Activated T-cell treated with anti-CD3 and anti-CD28 coated beads for 4 hours (primary cell): ENCODE results near the gene OLIG2.

ENCODE experiments used
- DNase-seq: peaks from one replicate; pipeline ENCODE4 v3.0.0-alpha.2; 2020

OLIG2 gene

DNA sequence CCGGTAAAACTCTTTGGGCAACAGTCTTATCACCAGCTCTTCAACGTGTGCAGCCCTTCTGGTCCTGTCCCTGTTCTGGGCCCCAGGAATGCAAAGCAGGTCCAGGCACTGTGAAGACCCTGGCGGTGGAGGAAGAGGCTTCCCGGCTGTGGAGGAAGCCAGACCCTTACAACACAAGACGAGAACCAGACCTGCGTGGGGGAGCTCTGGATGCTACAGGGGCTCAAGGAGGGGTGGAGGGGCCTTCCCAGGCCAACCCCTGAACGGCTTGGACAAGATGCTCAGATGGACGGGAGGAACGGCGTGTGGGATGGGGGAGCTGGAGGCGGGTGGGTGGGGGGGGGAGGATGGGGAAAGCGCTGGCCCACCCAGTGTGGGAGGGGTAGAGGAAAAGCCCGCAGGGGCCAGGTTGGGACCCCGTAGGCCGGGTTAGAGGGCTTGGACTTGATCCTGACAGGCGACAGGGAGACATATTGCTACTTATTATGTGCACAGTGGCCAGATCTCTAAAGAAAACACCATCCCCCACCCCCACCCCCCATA, 5.1 kb upstream of the OLIG2 start:
- DNase-seq = no peak

DNA sequence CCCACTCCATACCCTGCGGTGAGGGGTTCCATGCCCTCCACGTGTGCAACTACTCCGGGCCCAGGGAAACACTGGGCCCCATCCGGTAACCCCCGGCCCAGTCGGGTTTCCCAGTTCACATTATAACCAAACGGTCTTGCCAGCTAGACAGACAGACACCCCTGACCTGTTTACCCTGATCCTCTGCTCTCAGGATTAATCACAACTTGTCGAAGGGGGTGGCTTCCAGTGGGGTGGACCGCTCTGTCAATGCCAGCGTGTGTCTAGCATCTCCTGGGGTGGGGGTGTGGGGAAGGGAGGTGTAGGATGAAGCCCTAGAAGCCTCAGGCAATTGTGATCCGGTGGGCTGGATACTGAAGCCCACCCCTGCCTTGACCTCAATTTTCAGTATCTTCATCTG, 4.6 kb upstream of the OLIG2 start:
- DNase-seq = no peak

DNA sequence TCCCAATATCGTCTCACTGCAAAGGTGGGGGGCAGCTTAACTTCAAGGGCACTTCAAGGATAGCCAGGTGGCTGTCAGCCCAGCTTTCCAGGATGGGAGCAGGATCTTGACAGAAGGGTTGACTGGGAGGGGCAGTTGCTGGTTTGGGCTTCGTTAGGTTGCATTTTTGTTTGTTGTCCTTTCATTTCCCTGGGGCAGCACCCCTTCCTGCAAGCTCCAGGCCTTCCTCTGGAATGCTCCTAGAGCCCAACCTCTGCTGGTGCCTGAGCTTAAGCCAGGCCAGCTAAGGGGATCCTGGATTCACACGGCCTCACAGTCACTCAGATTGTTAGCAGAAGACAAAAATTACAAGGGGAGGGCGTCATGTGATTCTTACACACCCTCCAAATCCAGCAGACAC, 4.1 kb upstream of the OLIG2 start:
- DNase-seq = no peak

DNA sequence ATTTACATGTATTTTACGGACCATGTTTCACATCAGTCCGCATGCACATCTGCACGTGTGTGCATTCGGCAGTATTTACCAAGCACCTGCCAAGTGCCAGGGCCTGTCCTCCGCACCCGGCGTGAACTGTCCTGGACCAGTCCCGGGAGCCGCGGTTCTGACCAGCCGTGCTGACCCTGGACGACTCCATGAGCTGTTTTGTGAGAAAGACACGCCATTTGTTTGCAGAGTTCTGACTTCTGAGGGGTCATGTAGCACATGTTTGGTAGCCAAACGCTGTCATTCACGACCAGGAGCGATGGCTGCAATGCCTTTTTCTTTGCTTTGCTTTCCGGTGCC, 3.3 kb upstream of the OLIG2 start:
- DNase-seq = no peak

DNA sequence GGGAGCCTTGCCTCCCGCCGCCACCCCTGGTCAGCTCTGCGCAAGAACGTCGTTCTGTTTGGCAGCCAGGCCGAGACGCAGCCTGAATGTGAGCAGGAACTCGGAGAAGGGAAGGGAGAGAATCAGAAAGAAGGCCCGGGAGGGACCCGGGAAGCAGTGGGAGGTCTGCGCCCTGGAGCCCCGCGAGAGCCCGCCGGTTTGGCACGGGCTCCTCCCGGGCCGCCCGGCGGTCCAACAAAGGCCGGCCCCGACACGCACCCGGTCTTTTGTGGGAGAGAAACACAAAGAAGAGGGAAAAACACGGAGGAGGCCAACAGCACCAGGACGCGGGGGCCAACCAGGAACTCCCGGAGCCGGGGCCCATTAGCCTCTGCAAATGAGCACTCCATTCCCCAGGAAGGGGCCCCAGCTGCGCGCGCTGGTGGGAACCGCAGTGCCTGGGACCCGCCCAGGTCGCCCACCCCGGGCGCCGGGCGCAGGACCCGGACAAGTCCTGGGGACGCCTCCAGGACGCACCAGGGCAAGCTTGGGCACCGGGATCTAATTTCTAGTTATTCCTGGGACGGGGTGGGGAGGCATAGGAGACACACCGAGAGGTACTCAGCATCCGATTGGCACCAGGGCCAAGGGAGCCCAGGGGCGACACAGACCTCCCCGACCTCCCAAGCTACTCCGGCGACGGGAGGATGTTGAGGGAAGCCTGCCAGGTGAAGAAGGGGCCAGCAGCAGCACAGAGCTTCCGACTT, 2.7 kb upstream of the OLIG2 start:
- no peak for DNase-seq

DNA sequence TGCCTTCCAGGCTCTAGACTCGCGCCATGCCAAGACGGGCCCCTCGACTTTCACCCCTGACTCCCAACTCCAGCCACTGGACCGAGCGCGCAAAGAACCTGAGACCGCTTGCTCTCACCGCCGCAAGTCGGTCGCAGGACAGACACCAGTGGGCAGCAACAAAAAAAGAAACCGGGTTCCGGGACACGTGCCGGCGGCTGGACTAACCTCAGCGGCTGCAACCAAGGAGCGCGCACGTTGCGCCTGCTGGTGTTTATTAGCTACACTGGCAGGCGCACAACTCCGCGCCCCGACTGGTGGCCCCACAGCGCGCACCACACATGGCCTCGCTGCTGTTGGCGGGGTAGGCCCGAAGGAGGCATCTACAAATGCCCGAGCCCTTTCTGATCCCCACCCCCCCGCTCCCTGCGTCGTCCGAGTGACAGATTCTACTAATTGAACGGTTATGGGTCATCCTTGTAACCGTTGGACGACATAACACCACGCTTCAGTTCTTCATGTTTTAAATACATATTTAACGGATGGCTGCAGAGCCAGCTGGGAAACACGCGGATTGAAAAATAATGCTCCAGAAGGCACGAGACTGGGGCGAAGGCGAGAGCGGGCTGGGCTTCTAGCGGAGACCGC, 2.0 kb upstream of the OLIG2 start:
- DNase-seq = no peak

DNA sequence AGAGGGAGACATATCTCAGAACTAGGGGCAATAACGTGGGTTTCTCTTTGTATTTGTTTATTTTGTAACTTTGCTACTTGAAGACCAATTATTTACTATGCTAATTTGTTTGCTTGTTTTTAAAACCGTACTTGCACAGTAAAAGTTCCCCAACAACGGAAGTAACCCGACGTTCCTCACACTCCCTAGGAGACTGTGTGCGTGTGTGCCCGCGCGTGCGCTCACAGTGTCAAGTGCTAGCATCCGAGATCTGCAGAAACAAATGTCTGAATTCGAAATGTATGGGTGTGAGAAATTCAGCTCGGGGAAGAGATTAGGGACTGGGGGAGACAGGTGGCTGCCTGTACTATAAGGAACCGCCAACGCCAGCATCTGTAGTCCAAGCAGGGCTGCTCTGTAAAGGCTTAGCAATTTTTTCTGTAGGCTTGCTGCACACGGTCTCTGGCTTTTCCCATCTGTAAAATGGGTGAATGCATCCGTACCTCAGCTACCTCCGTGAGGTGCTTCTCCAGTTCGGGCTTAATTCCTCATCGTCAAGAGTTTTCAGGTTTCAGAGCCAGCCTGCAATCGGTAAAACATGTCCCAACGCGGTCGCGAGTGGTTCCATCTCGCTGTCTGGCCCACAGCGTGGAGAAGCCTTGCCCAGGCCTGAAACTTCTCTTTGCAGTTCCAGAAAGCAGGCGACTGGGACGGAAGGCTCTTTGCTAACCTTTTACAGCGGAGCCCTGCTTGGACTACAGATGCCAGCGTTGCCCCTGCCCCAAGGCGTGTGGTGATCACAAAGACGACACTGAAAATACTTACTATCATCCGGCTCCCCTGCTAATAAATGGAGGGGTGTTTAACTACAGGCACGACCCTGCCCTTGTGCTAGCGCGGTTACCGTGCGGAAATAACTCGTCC, 1.3 kb upstream of the OLIG2 start:
- DNase-seq = no peak

DNA sequence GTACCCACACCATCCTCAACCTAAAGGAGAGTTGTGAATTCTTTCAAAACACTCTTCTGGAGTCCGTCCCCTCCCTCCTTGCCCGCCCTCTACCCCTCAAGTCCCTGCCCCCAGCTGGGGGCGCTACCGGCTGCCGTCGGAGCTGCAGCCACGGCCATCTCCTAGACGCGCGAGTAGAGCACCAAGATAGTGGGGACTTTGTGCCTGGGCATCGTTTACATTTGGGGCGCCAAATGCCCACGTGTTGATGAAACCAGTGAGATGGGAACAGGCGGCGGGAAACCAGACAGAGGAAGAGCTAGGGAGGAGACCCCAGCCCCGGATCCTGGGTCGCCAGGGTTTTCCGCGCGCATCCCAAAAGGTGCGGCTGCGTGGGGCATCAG, 638 bp upstream of the OLIG2 start:
- no peak for DNase-seq

DNA sequence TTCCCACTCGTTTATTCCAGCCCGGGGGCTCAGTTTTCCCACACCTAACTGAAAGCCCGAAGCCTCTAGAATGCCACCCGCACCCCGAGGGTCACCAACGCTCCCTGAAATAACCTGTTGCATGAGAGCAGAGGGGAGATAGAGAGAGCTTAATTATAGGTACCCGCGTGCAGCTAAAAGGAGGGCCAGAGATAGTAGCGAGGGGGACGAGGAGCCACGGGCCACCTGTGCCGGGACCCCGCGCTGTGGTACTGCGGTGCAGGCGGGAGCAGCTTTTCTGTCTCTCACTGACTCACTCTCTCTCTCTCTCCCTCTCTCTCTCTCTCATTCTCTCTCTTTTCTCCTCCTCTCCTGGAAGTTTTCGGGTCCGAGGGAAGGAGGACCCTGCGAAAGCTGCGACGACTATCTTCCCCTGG, 716 bp downstream of the OLIG2 start:
- no peak for DNase-seq

DNA sequence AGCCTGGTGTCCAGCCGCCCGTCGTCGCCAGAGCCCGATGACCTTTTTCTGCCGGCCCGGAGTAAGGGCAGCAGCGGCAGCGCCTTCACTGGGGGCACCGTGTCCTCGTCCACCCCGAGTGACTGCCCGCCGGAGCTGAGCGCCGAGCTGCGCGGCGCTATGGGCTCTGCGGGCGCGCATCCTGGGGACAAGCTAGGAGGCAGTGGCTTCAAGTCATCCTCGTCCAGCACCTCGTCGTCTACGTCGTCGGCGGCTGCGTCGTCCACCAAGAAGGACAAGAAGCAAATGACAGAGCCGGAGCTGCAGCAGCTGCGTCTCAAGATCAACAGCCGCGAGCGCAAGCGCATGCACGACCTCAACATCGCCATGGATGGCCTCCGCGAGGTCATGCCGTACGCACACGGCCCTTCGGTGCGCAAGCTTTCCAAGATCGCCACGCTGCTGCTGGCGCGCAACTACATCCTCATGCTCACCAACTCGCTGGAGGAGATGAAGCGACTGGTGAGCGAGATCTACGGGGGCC, 1.2 kb downstream of the OLIG2 start:
- DNase-seq = no peak

DNA sequence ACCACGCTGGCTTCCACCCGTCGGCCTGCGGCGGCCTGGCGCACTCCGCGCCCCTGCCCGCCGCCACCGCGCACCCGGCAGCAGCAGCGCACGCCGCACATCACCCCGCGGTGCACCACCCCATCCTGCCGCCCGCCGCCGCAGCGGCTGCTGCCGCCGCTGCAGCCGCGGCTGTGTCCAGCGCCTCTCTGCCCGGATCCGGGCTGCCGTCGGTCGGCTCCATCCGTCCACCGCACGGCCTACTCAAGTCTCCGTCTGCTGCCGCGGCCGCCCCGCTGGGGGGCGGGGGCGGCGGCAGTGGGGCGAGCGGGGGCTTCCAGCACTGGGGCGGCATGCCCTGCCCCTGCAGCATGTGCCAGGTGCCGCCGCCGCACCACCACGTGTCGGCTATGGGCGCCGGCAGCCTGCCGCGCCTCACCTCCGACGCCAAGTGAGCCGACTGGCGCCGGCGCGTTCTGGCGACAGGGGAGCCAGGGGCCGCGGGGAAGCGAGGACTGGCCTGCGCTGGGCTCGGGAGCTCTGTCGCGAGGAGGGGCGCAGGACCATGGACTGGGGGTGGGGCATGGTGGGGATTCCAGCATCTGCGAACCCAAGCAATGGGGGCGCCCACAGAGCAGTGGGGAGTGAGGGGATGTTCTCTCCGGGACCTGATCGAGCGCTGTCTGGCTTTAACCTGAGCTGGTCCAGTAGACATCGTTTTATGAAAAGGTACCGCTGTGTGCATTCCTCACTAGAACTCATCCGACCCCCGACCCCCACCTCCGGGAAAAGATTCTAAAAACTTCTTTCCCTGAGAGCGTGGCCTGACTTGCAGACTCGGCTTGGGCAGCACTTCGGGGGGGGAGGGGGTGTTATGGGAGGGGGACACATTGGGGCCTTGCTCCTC, 1.9 kb downstream of the OLIG2 start:
- DNase-seq = no peak

DNA sequence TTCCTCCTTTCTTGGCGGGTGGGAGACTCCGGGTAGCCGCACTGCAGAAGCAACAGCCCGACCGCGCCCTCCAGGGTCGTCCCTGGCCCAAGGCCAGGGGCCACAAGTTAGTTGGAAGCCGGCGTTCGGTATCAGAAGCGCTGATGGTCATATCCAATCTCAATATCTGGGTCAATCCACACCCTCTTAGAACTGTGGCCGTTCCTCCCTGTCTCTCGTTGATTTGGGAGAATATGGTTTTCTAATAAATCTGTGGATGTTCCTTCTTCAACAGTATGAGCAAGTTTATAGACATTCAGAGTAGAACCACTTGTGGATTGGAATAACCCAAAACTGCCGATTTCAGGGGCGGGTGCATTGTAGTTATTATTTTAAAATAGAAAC, 2.5 kb downstream of the OLIG2 start:
- no peak for DNase-seq

DNA sequence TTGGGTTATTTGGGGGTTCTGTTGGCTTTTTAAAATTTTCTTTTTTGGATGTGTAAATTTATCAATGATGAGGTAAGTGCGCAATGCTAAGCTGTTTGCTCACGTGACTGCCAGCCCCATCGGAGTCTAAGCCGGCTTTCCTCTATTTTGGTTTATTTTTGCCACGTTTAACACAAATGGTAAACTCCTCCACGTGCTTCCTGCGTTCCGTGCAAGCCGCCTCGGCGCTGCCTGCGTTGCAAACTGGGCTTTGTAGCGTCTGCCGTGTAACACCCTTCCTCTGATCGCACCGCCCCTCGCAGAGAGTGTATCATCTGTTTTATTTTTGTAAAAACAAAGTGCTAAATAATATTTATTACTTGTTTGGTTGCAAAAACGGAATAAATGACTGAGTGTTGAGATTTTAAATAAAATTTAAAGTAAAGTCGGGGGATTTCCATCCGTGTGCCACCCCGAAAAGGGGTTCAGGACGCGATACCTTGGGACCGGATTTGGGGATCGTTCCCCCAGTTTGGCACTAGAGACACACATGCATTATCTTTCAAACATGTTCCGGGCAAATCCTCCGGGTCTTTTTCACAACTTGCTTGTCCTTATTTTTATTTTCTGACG, 3.1 kb downstream of the OLIG2 start:
- DNase-seq = peak; percentile 18

DNA sequence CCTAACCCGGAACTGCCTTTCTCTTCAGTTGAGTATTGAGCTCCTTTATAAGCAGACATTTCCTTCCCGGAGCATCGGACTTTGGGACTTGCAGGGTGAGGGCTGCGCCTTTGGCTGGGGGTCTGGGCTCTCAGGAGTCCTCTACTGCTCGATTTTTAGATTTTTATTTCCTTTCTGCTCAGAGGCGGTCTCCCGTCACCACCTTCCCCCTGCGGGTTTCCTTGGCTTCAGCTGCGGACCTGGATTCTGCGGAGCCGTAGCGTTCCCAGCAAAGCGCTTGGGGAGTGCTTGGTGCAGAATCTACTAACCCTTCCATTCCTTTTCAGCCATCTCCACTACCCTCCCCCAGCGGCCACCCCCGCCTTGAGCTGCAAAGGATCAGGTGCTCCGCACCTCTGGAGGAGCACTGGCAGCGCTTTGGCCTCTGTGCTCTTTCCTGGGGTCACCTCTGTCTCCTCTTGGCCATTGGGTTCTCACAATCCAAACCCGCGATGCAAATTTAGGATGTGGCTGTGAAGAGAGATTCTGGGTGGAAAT, 3.7 kb downstream of the OLIG2 start:
- DNase-seq = no peak

DNA sequence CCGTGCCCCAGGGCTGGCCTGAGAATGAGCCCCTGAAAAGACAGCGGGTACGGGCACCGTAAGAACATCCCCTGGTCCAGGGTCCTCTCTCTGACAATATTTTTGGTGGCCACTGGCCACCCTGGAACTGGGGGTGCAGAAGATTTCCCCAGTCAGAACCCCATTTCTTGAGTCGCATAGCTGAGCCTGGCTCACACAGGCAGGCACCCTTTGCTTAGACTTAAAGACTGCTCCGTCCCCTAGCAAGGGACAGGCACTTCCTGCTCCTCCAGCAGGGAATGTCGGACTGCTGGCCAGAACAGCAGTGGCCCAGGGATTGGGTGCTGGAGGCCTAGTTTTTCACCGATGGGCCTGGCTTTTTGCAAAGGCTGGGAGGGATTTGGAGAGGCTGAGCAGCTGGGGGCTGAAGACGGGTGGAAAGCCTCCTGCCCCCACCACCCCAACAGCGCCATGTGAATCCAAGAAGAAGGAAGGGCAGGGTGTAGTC, 4.3 kb downstream of the OLIG2 start:
- no peak for DNase-seq

DNA sequence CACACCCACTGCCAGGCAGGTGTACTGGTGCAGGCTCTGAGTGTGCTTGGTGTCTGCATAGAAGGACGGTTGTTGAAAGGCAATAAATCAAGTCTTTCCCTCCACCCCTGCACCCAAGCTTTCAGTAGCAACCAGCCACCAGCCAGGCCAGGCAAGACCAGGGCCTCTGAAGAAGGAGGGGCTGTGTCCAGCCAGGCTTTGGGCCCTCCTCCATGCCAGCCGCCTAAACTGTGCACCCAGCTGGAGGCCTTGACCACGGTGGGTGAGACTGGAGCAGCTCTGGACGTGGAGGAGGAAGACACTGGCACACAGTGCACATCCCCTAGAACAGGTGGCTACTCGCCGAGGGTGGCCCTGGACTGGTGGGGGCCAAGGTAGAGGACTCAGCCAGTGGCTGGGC, 4.9 kb downstream of the OLIG2 start:
- no peak for DNase-seq

DNA sequence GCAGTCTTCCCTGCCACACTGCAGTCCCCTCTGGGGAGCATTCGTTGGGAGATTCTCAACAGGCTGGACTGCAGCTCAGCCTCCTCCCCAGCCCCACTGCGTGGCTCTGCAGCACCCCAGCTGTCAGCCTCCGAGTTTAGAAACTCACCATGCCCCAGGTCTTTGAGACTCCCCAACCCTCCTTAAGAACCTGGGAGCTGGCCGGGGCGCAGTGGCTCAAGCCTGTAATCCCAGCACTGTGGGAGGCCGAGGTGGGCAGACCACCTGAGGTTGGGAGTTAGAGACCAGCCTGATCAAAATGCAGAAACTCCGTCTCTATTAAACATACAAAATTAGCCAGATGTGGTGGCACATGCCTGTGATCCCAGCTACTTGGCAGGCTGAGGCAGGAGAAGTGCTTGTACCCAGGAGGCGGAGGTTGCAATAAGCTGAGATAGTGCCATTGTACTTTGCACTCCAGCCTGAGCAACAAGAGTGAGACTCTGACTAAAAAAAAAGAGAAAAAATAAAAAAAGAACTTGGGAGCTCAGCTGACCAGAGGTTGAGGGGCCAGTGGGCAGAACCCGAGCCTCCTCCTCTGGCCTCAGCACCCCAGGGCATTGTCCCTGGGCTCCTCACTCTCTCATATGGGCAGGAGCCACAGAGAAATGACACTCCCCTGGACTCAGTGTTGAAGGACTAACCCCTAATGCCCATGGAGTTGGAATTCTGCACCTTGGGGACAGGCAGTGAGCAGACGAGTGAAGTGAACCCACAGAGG, 5.6 kb downstream of the OLIG2 start:
- no peak for DNase-seq

DNA sequence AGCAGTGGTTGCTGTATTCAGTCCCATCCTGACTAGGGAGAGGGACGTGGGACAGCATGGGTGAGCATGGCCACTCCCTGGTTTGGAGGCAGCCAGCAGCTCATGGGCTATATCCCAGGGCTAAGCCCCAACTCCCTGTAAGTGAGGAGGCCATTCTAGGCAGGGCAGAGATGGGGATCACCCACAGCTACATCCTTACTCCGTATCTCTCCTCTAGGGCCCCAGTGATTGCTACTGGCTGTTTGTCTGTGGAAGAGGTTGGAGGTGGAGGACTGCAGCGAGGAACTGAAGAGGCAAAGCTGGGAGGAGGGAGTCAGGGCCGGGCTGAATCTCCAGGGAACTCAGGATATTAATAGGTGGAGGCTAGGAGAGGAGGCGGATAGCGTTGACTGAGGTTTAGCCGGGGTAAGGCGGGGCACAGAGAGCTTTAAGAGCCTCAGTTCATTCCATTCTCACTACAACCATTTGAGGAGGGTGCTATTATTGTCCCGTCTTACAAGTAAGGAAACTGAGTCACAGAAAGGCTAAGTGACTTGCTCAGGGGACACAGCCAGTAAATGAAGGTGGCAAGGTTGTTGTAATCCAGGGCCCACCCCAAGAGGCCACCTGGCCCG, 6.8 kb downstream of the OLIG2 start:
- no peak for DNase-seq

DNA sequence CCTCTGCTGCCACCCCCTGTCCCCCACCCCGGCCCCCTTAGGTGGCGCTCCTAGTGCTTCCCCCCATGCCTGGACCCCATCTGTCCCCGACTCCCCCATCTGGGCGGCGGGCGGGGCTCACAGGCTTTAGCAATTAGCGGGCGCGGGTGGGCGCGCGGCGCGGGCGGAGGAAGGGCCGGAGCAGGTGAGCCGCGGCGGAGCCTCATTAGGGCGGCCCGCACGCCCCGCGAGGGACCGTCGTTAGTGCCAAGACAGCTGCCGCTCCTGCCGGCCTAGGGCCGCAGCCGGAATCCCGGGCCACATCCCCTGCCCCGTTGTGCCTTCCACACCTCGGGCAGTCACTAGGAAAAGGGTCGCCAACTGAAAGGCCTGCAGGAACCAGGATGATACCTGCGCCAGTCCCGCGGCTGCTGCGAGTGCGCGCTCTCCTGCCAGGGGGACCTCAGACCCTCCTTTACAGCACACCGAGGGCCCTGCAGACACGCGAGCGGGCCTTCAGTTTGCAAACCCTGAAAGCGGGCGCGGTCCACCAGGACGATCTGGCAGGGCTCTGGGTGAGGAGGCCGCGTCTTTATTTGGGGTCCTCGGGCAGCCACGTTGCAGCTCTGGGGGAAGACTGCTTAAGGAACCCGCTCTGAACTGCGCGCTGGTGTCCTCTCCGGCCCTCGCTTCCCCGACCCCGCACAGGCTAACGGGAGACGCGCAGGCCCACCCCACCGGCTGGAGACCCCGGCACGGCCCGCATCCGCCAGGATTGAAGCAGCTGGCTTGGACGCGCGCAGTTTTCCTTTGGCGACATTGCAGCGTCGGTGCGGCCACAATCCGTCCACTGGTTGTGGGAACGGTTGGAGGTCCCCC, 7.6 kb downstream of the OLIG2 start:
- DNase-seq = no peak
